Measurements from ENCODE around the gene SH2D3A. TPM values are rescaled to one million over a fixed set of nuclear protein-coding genes. Genes with fewer than 3 reads are reported as not detected.

Gene SH2D3A
- total RNA-seq, 1 donor from 2014 or later = 0.20 TPM

DNA sequence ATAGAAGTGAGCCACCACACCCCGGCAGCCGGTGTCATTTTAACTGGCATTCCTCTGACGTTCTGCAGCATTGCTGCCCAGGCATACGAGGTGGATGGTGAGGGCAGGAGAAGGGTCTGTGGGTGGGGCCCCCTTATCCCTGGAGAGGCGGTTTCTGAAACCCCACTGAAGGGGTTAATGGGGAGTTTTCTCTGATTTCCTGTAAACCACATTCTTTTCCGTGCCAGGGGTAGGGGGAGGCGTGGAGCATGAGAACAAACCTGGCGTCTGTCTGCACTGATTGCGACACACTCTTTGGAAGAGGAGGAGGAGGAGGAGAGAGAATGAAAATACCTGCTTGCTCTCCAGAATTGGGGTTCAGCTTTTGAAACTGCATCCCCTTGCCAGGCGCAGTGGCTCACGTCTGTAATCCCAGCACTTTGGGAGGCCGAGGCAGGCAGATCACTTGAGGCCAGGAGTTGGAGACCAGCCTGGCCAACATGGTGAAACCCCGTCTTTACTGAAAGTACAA, 44.1 kb downstream of the SH2D3A start:
- DNase-seq (ENCODE audit: low read depth, low spot score) = no peak

GRCh38 chr19:6721773-6722172, 45.5 kb downstream of the SH2D3A start:
- DNase-seq (ENCODE audit: low read depth, low spot score) = no peak

DNA sequence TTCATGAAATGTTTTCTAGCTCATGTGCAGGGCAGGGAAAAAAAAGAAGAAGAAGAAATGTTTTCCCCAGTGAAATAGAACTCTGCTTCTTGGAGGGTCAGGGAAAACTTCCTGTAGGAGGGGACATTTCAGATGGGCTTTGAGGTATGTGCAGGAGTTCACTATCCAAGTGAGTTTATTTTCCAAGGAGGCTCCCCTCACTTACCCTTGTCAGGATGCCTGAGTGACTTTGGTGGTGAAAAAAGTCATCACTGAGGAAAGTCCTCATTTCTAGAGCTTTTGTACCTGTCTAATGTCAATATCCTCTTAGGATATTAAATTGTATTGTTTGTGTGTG, 46.1 kb downstream of the SH2D3A start:
- no peak for DNase-seq (ENCODE audit: low read depth, low spot score)

- DNase-seq (ENCODE audit: low read depth, low spot score) = no peak
These were observed 46.7 kb downstream of the SH2D3A start, which contains the start of gene C3 for GRCh38 chr19:6720369-6721137. C3 (minus strand) TSS chr19:6720650; CDS start chr19:6720589, 61 bp downstream.

GRCh38 chr19:6719992-6720368, 47.3 kb downstream of the SH2D3A start:
- DNase-seq (ENCODE audit: low read depth, low spot score) = no peak

DNA sequence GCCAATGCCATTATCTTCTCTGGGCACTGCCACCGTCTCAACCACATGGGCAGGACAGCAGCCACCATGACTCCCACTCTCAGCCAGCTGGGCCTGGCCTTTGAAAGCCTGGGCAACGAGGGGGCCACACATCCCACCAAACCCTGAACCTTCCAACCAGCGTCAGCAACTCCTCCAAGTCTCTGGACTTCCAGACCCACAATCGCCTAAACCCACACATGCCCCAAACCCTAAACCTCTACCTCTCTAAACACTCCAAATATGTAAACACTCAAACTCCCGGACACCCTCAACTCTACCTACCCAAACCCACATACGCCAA, 47.7 kb downstream of the SH2D3A start:
- DNase-seq (ENCODE audit: low read depth, low spot score) = no peak

DNA sequence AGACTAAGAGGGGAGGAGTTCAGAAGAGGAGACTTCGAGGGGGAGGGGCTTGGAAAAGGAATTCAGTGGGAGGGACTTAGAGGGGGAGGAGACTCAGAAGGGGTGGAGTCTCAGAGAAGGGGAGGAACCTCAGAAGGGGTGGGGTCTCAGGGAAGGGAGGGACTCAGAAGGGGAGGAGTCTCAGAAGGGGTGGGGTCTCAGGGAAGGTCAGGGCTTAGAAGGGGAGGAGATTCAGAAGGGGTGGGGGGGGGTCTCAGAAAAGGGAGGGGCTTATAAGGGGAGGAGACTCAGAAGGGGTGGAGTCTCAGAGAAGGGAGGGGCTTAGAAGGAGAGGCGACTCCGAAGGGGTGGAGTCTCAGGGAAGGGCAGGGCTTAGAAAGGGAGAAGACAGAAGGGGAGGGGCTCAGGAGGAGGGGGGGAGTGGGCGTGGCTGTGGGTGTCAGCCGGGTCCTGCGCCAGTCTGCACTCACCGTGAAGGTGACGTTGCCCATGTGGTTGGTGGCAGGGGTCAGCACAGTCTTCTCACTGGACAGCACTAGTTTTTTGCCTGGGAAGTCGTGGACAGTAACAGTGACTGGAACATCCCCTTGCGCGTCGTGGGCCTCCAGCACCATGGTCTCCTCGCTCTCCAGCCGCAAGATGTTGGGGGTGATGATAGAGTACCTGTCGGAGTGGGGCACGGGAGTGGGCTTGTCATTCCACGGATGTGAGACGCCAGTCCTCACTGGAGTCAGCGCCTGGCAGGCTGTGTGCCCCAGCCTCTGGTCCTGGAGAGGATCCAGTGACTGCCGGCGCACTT, 48.3 kb downstream of the SH2D3A start:
- no peak for DNase-seq (ENCODE audit: low read depth, low spot score)

GRCh38 chr19:6718111-6718740, 49.0 kb downstream of the SH2D3A start:
- DNase-seq (ENCODE audit: low read depth, low spot score) = no peak

DNA sequence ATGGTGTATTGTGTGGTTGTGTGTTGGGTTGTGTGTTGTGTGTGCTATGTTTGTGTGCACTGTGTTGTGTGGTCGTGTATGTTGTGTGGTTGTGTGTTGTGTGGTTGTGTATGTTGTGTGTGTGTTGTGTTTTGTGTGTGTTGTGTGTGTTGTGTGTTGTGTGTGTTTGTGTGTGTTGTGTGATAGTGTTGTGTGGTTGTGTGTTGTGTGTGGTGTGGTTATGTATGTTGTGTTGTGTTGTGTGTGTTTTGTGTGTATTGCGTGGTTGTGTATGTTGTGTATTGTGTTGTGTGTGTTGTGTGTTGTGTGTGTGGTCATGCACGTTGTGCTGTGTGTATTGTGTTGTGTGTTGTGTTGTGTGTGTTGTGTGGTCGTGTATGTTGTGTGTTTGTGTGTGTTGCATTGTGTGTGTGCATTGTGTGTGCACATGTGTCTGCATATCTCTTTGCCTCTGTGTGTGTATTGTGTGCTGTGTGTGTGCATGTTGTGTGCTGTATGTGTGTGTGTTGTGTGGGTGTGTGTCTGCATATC, 49.7 kb downstream of the SH2D3A start:
- DNase-seq (ENCODE audit: low read depth, low spot score) = no peak

DNA sequence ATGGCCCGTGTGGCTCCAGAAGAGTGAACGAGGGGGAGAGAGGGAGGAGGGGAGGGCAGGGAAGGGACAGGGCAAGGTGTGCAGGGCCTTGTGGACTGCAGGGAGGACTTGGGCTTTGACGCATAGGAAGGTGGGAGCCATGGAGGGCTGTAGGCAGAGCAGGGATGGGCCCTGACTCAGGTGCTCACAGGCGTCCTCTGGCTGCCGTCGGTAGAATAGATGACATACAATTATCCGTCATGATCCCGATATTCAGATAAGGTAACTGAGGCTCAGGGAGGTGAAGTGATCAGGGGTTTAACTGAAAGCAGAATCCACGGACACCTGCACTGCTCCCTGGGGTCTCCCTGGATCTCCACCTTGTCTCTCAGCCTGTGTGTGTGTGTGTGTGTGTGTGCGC, 50.2 kb downstream of the SH2D3A start:
- DNase-seq (ENCODE audit: low read depth, low spot score) = no peak

DNA sequence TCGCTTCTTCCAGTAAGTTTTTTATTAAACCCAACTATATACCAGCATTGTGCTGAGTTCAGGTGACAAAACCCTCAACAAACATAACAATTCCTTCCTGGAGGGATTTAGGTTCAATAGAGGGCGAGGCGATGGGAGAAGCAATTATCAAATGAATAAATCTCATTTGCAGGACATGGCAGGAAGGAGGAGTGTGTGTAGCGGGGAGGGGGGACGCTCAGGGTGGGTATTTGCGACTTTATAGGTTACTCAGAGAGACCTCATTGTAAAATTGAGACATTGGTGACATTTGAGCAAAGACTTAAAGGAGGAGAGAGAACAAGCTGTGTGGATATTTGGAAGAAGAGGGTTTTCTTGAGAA, 50.6 kb downstream of the SH2D3A start:
- DNase-seq (ENCODE audit: low read depth, low spot score) = no peak

DNA sequence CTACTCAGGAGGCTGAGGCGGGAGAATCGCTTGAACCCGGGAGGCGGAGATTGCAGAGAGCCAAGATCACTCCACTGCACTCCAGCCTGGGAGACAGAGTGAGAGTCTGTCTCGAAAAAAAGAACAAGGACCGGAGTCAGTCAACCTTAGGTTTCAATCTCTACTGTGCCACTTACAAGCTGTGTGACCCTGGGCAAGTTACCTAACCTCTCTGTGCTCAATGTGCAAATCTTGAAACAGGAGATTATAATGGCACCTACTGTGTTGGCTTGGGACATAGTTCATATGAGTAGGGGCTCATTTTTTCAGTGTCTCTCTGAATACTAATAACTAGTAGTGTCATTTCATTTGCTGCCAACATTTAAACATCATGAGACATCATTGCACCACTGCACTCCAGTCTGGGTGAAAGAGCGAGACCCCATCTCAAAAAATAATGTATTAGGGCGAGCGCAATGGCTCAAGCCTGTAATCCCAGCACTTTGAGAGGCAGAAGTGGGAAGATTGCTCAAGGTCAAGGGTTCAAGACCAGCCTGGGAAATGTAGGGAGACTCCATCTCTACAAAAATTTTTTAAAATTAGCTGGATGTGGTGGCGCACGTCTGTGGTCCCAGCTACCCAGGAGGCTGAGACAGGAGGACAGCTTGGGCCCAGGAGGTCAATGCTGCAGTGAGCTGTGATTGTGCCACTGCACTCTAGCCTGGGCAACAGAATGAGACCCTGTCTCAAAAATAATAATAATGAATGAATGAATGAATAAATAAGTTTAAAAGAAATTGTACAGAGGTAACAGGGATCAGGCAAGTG, 52.3 kb downstream of the SH2D3A start:
- DNase-seq (ENCODE audit: low read depth, low spot score) = no peak

DNA sequence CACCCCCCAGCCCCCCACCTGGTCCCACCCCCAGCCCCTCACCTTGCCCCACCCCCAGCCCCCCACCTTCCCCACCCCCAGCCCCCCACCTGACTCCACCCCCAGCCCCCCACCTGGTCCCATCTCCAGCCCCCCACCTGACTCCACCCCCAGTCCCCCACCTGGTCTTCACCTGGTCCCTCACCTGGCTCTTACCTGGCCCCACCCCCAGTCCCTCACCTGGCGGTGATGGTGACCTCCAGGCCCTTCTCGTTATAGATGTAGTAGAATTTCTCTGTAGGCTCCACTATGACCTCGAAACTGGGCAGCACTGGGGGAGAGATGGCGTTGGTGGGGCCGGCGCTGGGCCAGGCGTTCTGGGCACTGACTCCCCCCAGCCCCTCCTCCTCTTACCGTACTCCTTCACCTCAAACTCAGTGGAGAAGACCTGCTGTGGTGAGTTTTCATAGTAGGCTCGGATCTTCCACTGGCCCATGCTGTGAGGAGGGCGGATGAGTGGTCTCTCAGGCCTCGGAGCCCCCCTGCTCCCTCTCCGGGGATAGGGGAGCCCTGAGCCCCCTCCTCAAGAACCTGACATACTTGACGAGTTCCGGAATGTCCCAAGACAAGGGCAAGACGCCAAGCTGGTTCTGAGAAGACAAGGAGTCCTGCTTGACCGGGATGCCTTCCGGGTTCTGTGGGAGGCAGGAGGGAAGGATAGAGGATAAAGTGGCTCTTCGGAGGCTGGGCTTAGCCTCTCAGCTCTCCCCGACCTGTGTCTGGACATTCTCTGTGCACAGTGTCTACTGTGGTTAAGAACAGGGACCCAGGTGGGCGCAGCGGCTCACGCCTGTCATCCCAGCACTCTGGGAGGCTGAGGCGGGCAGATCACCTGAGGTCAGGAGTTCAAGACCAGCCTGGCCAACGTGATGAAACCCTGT, 53.2 kb downstream of the SH2D3A start:
- no peak for DNase-seq (ENCODE audit: low read depth, low spot score)

DNA sequence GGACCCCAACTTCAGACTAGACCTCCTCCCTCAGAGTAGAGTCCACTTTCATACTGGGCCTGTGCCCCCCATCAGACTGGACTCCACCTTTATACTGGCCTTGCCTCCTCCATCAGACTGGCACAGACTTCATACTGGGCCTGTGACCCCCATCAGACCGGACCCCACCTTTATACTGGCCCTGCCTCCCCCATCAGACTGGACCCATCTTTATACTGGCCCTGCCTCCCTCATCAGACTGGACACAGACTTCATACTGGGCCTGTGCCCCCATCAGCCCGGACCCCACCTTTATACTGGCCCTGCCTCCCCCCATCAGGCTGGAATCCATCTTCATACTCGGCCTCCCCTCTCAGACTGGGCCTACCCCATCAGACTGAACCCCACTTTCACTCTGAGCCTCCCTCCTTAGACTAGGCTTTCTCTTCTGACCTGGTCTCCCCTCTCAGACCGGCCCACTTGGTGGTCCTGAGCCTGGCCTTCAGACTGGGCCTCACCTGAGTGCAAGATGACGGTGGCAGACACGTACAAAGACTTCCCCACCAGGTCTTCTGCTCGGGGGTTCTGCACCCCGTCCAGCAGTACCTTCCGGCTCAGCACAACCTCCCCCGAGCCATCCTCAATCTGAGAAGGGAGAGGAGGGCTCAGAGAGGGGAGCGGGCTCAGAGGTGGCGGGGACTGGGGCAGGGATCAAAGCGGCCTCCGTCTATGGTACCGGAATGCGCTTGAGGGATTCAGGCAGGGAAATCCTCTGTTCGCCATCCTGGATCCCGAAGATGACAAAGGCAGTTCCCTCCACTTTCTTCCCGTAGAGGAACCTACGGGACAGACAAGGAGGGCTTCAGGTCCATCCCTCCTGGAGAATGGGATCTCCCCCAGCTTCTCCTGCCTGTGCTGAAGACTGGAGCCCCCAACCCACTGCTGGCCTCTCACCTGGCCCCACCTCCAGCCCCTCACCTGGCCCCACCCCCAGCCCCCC, 54.3 kb downstream of the SH2D3A start:
- DNase-seq (ENCODE audit: low read depth, low spot score) = no peak

DNA sequence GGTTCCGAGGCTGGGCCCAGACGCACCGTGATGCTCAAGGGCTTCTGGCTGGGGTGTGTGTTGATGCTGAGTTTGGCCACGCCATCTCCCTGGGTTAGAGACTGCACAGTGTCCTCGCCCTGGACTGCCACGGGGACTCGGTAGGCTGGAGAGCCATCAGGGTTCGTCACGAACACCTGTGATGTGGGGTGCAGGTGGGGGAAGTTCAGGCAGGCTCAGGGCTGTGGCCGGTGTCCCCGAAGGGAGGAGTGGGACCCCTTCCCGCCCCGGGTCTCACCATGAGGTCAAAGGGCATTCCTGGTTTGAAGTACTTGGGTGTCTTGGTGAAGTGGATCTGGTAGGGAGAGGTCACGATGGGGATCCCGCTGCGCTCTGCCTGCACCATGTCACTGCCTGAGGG, 55.0 kb downstream of the SH2D3A start:
- DNase-seq (ENCODE audit: low read depth, low spot score) = no peak

GRCh38 chr19:6711605-6712004, 55.6 kb downstream of the SH2D3A start:
- DNase-seq (ENCODE audit: low read depth, low spot score) = no peak

DNA sequence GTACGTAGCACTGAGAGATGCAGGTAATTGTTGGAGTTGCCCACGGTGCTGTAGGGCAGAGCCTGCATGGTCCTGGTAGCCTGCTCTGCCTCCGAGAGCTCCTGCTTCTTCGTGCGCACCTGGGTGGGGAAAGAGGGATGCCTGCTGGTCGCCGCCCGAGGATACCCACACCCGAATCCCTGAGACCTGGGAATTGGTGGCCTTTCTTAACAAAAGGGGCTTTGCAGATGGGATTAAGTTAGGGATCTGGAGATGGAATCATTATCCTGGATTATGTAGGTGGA, 56.2 kb downstream of the SH2D3A start:
- DNase-seq (ENCODE audit: low read depth, low spot score) = no peak

DNA sequence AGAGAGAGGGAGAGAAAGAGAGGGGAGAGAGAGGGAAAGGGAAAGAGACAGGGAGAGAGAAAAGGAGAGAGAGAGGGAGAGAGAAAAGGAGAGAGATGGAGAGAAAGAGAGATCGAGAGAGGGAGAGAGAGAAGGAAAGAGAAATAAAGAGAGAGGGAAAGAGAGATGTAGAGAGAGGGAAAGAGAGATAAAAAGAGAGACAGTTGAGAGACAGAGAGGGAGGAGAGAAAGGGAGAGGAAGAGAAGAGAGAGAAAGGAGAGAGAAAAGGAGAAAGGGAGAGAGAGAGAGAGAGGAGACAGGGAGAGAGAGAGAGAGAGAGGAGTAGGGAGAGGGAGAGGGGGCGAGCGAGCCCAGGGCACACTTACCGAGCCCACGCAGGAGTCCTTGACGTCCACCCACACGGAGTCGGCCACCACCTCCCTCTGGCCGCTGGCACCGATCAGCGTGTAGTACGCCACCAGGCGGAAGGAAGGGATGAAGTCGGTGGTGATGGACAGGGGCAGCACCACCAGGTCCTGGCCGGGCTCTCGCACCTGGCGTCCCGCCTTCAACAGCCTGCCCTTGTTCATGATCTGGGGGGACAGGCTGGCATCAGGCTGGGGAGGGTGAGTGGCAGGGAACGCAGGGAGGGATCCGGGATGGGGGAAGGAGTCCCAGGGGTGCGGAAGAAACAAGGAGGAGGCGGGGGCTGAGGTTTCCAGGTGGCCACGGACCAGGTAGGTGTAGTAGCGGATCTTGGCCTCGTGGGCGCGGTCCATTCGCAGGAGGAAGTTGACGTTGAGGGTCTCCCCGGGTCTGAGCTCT, 56.8 kb downstream of the SH2D3A start:
- DNase-seq (ENCODE audit: low read depth, low spot score) = no peak

DNA sequence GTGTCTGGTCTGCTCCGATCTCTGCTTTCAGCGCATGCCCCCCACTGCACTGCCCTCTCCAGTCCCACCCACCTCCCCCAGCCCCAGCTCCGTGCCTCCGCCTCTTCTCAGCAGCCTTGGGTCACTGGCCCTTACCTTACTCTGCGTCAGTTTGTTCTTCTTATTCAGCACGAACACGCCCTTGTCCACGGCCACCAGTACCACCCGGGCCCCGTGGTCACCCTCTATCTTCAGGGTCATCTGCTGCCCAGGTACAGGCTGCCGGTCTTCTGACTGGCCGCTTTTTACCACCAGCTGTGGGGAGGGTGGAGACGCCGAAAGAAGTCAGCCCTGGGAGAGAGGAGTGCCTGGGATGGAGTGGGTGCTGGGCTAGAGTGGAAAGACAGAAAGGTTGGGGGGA, 57.7 kb downstream of the SH2D3A start:
- DNase-seq (ENCODE audit: low read depth, low spot score) = no peak

Measured in pulmonary artery endothelial cell (primary cell).